Smooth muscle cell (in vitro differentiated cells): ENCODE results near the gene GRIP1. TPM values are rescaled to one million over a fixed set of nuclear protein-coding genes. Genes with fewer than 3 reads are reported as not detected.

Source experiments
- DNase-seq: peaks from one replicate; lab custom pipeline; 2025; ENCODE audit not compliant: unreplicated experiment; lab: John Stamatoyannopoulos, UW
- H2AFZ ChIP-seq: fragments of 200-600 bp; sonication (generic); 2 replicates; pipeline ENCODE4 v1.6.0; 2016; ENCODE audit warnings: antibody characterized with exemption, low read depth, mild to moderate bottlenecking
- H3F3A ChIP-seq: fragments of 200-600 bp; sonication (generic); 2 replicates; pipeline ENCODE4 v1.6.0; 2017; ENCODE audit warnings: antibody characterized with exemption, low read depth
- H3K27ac ChIP-seq: fragments of 200-600 bp; sonication (generic); 2 replicates; pipeline ENCODE4 v1.5.1; 2016; ENCODE audit warnings: low read depth, mild to moderate bottlenecking
- H3K27me3 ChIP-seq: fragments of 200-600 bp; sonication (generic); 2 replicates; pipeline ENCODE4 v1.6.1; 2016; ENCODE audit warnings: low read depth, mild to moderate bottlenecking
- H3K36me3 ChIP-seq: fragments of 200-600 bp; sonication (generic); 2 replicates; pipeline ENCODE4 v1.5.1; 2016; ENCODE audit warnings: low read depth
- H3K4me1 ChIP-seq: fragments of 200-600 bp; sonication (generic); 2 replicates; pipeline ENCODE4 v1.5.1; 2016; ENCODE audit warnings: low read depth
- H3K4me2 ChIP-seq: fragments of 200-600 bp; sonication (generic); 2 replicates; pipeline ENCODE4 v1.6.0; 2016; ENCODE audit warnings: mild to moderate bottlenecking
- H3K4me3 ChIP-seq: fragments of 200-600 bp; sonication (generic); 2 replicates; pipeline ENCODE4 v1.5.1; 2016; ENCODE audit warnings: mild to moderate bottlenecking
- H3K79me2 ChIP-seq: fragments of 200-600 bp; sonication (generic); 2 replicates; pipeline ENCODE4 v1.6.0; 2016; ENCODE audit warnings: low read depth, mild to moderate bottlenecking
- H3K9ac ChIP-seq: fragments of 200-600 bp; sonication (generic); 2 replicates; pipeline ENCODE4 v1.6.0; 2016; ENCODE audit warnings: low read depth
- H3K9me3 ChIP-seq: fragments of 200-600 bp; sonication (generic); replicated peaks from 2 replicates; pipeline ENCODE4 v1.5.1; 2016; ENCODE audit warnings: low read depth
- H4K20me1 ChIP-seq: fragments of 200-600 bp; sonication (generic); 2 replicates; pipeline ENCODE4 v1.6.0; 2016; ENCODE audit warnings: low read depth
- CTCF ChIP-seq: fragments of 200-600 bp; sonication (generic); IDR thresholded peaks from 2 replicates; pipeline ENCODE4 v1.5.1; 2017; ENCODE audit warnings: borderline replicate concordance, mild to moderate bottlenecking, antibody characterized with exemption; ENCODE audit not compliant: insufficient read depth, poor library complexity, severe bottlenecking
- WGBS: methylation state at CpG from one replicate; pipeline ENCODE4 v1.1.7; 2016; ENCODE audit warnings: low lambda C conversion rate; 5-methylcytosine and 5-hydroxymethylcytosine counted together
- polyA plus RNA-seq: library from polyadenylated mRNA; unstranded; fragments of >200 nt; fragmentation: Nextera tagmentation; extraction: Ambion mirVana; gene quantifications from 2 replicates; pipeline ENCODE4 v1.2.1, GENCODE V29; 2016
- total RNA-seq: library from RNA; depleted of rRNA; stranded (reverse); fragments of >200 nt; gene quantifications from 2 replicates; pipeline ENCODE4 v1.2.3, GENCODE V29; 2014

GRIP1 gene
- total and polyA plus RNA-seq, 2 experiments from 2014 or later: 4.0 to 5.9 TPM

- Histone ChIP-seq H3K4me3 (no peak overlapping the region), H2AFZ (no peak overlapping the region), H4K20me1 (no peaks in the 10 kb centered on the region), H3K79me2 (no peaks in the 10 kb centered on the region), H3K4me1 (no peaks in the 10 kb centered on the region), H3K36me3 (peaks cover 3% of the 10 kb centered on the region), H3K4me2 (no peak overlapping the region), H3K27ac (no peak overlapping the region), H3F3A (no peaks in the 10 kb centered on the region), H3K27me3 (no peaks in the 10 kb centered on the region), H3K9ac (no peak overlapping the region), H3K9me3 (no peaks in the 10 kb centered on the region)
- DNase-seq: no peak
- TF ChIP-seq CTCF: no peak
- WGBS: 97% methylated on average over 13 of the region's 13 CpGs
Measured at GRCh38 chr12:66331016-66331415, 347.9 kb downstream of the GRIP1 start.

GRCh38 chr12:66329941-66330340, 348.9 kb downstream of the GRIP1 start:
- WGBS: 85% methylated on average over 5 of the region's 5 CpGs
- H3K9me3 ChIP-seq: no peaks in the 10 kb centered on the region
- no peak overlapping the region for H3K27ac ChIP-seq
- no peak overlapping the region for H3K4me3 ChIP-seq
- H3K36me3 ChIP-seq: peaks cover 3% of the 10 kb centered on the region
- H3K9ac ChIP-seq: no peak overlapping the region
- DNase-seq: no peak
- no peaks in the 10 kb centered on the region for H3K27me3 ChIP-seq
- no peaks in the 10 kb centered on the region for H3F3A ChIP-seq
- H3K79me2 ChIP-seq: no peaks in the 10 kb centered on the region
- H2AFZ ChIP-seq: no peak overlapping the region
- no peaks in the 10 kb centered on the region for H4K20me1 ChIP-seq
- no peak overlapping the region for H3K4me2 ChIP-seq
- H3K4me1 ChIP-seq: no peaks in the 10 kb centered on the region
- no peak for TF ChIP-seq CTCF

- H3K27me3 ChIP-seq: no peaks in the 10 kb centered on the region
- no peaks in the 10 kb centered on the region for H3K9me3 ChIP-seq
- H3K4me1 ChIP-seq: no peaks in the 10 kb centered on the region
- H3F3A ChIP-seq: no peaks in the 10 kb centered on the region
- H2AFZ ChIP-seq: no peak overlapping the region
- no peak overlapping the region for H3K4me2 ChIP-seq
- WGBS: 84% methylated on average over 1 of the region's 1 CpG
- H4K20me1 ChIP-seq: no peaks in the 10 kb centered on the region
- H3K4me3 ChIP-seq: no peak overlapping the region
- H3K36me3 ChIP-seq: no peaks in the 10 kb centered on the region
- DNase-seq: no peak
- TF ChIP-seq CTCF: no peak
- H3K79me2 ChIP-seq: no peaks in the 10 kb centered on the region
- H3K9ac ChIP-seq: no peak overlapping the region
- H3K27ac ChIP-seq: no peak overlapping the region
Measured at GRCh38 chr12:66323017-66323416, 355.9 kb downstream of the GRIP1 start.

- H3K4me2 ChIP-seq: no peak overlapping the region
- H4K20me1 ChIP-seq: no peaks in the 10 kb centered on the region
- H3K4me1 ChIP-seq: no peaks in the 10 kb centered on the region
- no peaks in the 10 kb centered on the region for H3K79me2 ChIP-seq
- TF ChIP-seq CTCF: no peak
- no peaks in the 10 kb centered on the region for H3K36me3 ChIP-seq
- no peaks in the 10 kb centered on the region for H3F3A ChIP-seq
- no peak overlapping the region for H3K27ac ChIP-seq
- DNase-seq: no peak
- H3K27me3 ChIP-seq: no peaks in the 10 kb centered on the region
- no peak overlapping the region for H3K4me3 ChIP-seq
- no peak overlapping the region for H3K9ac ChIP-seq
- no peaks in the 10 kb centered on the region for H3K9me3 ChIP-seq
- no peak overlapping the region for H2AFZ ChIP-seq
Measured at GRCh38 chr12:66321435-66321834, 357.4 kb downstream of the GRIP1 start.
